Liver (tissue), 9 donors: ENCODE results near the gene FAIM2. TPM values are rescaled to one million over a fixed set of nuclear protein-coding genes. Genes with fewer than 3 reads are reported as not detected.

Source experiments
- DNase-seq: peaks from one replicate; pipeline ENCODE4 v3.0.0-alpha.2; 2017; ENCODE audit warnings: low spot score
- H3K27ac ChIP-seq, 2 donors: one replicate each; pipeline ENCODE4 v1.7.0; 2013; ENCODE audit warnings: inconsistent platforms in 2 of 2, low read length in 2 of 2, control low read depth in 1 of 2, low read depth in 1 of 2, mild to moderate bottlenecking in 1 of 2
- H3K27me3 ChIP-seq, 4 donors: one replicate each; pipeline versions ENCODE4 v1.6.1 to v1.7.0; 2013; ENCODE audit warnings: low read length in 3 of 4, inconsistent platforms in 1 of 4, mild to moderate bottlenecking in 1 of 4, moderate library complexity in 1 of 4; ENCODE audit not compliant: control insufficient read depth in 4 of 4, insufficient read depth in 4 of 4
- H3K36me3 ChIP-seq, 4 donors: one replicate each; pipeline versions ENCODE4 v1.6.1 to v1.7.0; 2013; ENCODE audit warnings: low read length in 3 of 4, mild to moderate bottlenecking in 3 of 4, low read depth in 1 of 4, moderate library complexity in 1 of 4; ENCODE audit not compliant: control insufficient read depth in 4 of 4, insufficient read depth in 3 of 4
- H3K4me1 ChIP-seq, 4 donors: one replicate each; pipeline versions ENCODE4 v1.6.1 to v1.7.0; 2013; ENCODE audit warnings: low read length in 3 of 4, mild to moderate bottlenecking in 3 of 4, moderate library complexity in 1 of 4; ENCODE audit not compliant: control insufficient read depth in 4 of 4, insufficient read depth in 4 of 4
- H3K4me3 ChIP-seq, 3 donors: one replicate each; pipeline versions ENCODE4 v1.6.1 to v1.7.0; 2013; ENCODE audit warnings: low read length in 3 of 3, control low read depth in 1 of 3, low read depth in 1 of 3, mild to moderate bottlenecking in 1 of 3
- H3K9ac ChIP-seq, 2 donors: one replicate each; pipeline ENCODE4 v1.7.0; 2013; ENCODE audit warnings: low read length in 2 of 2, mild to moderate bottlenecking in 2 of 2, moderate library complexity in 2 of 2, control low read depth in 1 of 2, low read depth in 1 of 2
- H3K9me3 ChIP-seq, 4 donors: one replicate each; pipeline versions ENCODE4 v1.6.1 to v1.7.0; 2013; ENCODE audit warnings: low read length in 3 of 4; ENCODE audit not compliant: control insufficient read depth in 4 of 4
- EGR1 ChIP-seq, 2 donors: IDR thresholded peaks; 2 replicates each; pipeline ENCODE4 v1.6.1; 2016 to 2018; ENCODE audit warnings: antibody characterized with exemption in 2 of 2, low read depth in 2 of 2
- FOXA1 ChIP-seq: IDR thresholded peaks from 2 replicates; pipeline ENCODE4 v1.6.1; 2016; ENCODE audit warnings: antibody characterized with exemption
- FOXA2 ChIP-seq: IDR thresholded peaks from 2 replicates; pipeline ENCODE4 v1.6.1; 2016; ENCODE audit warnings: antibody characterized with exemption
- GABPA ChIP-seq, 2 donors: IDR thresholded peaks in 1 of 2; conservative IDR thresholded peaks in 1 of 2; 2 replicates each; pipeline ENCODE4 v1.6.1; 2016; ENCODE audit warnings: antibody characterized with exemption in 2 of 2, mild to moderate bottlenecking in 1 of 2, moderate library complexity in 1 of 2
- HNF4A ChIP-seq, 2 donors: conservative IDR thresholded peaks; 2 replicates each; pipeline ENCODE4 v1.6.1; 2016; ENCODE audit warnings: antibody characterized with exemption in 2 of 2, mild to moderate bottlenecking in 2 of 2
- HNF4G ChIP-seq: IDR thresholded peaks from 2 replicates; pipeline ENCODE4 v1.6.1; 2016; ENCODE audit warnings: antibody characterized with exemption
- JUND ChIP-seq, 2 donors: IDR thresholded peaks; 2 replicates each; pipeline ENCODE4 v1.6.1; 2016; ENCODE audit warnings: antibody characterized with exemption in 2 of 2
- NR2F2 ChIP-seq: IDR thresholded peaks from 2 replicates; pipeline ENCODE4 v1.6.1; 2016; ENCODE audit warnings: antibody characterized with exemption
- RAD21 ChIP-seq, 2 donors: IDR thresholded peaks; 2 replicates each; pipeline ENCODE4 v1.6.1; 2016; ENCODE audit warnings: antibody characterized with exemption in 2 of 2, mild to moderate bottlenecking in 2 of 2
- REST ChIP-seq: IDR thresholded peaks from 2 replicates; pipeline ENCODE4 v1.6.1; 2016; ENCODE audit warnings: antibody characterized with exemption, mild to moderate bottlenecking
- RXRA ChIP-seq, 2 donors: IDR thresholded peaks; 2 replicates each; pipeline ENCODE4 v1.6.1; 2017 to 2018; ENCODE audit warnings: antibody characterized with exemption in 2 of 2, mild to moderate bottlenecking in 1 of 2
- SP1 ChIP-seq: IDR thresholded peaks from 2 replicates; pipeline ENCODE4 v1.6.1; 2018; ENCODE audit warnings: antibody characterized with exemption, mild to moderate bottlenecking
- WGBS: extraction: QIAGEN DNeasy Blood & Tissue Kit; methylation state at CpG from one replicate; pipeline ENCODE4 v1.1.7; 2013; 5-methylcytosine and 5-hydroxymethylcytosine counted together
- polyA plus RNA-seq, 2 donors: library from polyadenylated mRNA; stranded (reverse) in 1 of 2; unstranded in 1 of 2; fragments of 200-250 nt in 1 of 2; fragments of >200 nt in 1 of 2; fragmentation: Nextera tagmentation in 1 of 2; extraction: Ambion mirVana in 1 of 2; gene quantifications; one replicate each; pipeline versions ENCODE4 v1.2.1 to v1.2.3, GENCODE V29; 2013 to 2015
- total RNA-seq, 2 donors: library from RNA; depleted of rRNA; stranded (reverse); fragments of >200 nt; gene quantifications; one replicate each; pipeline ENCODE4 v1.2.3, GENCODE V29; 2014
- TF ChIP-seq, protein P1 (sequence below): IDR thresholded peaks from 2 replicates; pipeline ENCODE4 v1.6.1; 2016; ENCODE audit warnings: antibody characterized with exemption
- TF ChIP-seq, protein P2 (sequence below): IDR thresholded peaks from 2 replicates; pipeline ENCODE4 v1.6.1; 2016; ENCODE audit warnings: antibody characterized with exemption
- TF ChIP-seq, protein P3 (sequence below): fragments of 150-350 bp; IDR thresholded peaks from 2 replicates; pipeline ENCODE4 v1.5.1; 2017; ENCODE audit warnings: improper control_type of control experiment, low read depth, low read length; ENCODE audit not compliant: missing input control
- donor health status: healthy.
- donor health status: healthy.
- donor health status: healthy.
- donor health status: healthy.
- donor health status: healthy.

The FAIM2 gene
- total and polyA plus RNA-seq, 4 donors, result 0.06 to 0.23 TPM; not detected in 2

DNA sequence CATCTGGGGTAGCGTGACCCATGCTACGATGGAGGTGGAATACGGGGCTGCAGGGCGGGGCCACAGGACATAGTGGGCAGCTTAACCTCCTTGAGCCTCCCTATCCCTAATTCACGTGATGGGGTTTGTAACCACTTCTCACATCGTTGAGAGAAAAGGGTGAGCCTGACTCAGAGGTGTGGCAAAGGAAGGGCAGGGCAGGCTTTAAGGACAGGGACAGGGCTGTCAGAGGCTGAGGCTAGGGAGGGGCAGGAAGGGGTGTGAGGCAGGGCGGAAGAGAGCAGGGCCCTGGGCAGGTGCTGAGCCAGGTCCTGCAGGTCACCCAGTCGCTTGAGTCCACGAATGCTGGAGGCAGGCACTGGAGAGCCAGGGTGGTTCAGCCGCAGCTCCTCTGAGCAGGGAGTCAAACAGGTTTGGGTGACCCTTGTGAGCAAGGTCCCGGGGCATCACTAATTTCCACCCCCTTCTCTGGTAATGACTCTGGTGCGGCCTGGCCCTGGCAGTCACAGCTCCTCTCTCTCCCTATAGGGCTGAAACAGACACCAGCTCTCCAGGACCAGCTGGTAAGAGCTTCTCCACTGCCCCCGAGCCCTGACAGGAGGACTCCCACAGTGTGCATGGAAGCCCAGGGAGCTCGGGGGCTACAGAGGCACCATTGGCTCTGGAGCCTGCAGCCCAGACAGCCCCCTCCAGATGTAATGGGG, 39.4 kb upstream of the FAIM2 start:
- WGBS, result 81% methylated on average over 14 of the region's 14 CpGs
- Histone ChIP-seq H3K27me3 (no peaks in the 10 kb centered on the region), H3K27ac (no peak overlapping the region)

More for the DNA sequence above, 39.4 kb upstream of the FAIM2 start:
- no peak overlapping the region for H3K9ac ChIP-seq
- TF ChIP-seq EGR1 (IDR thresholded peaks at IDR 0.05; ENCODE audit: low read depth in 2 of 2) (no peak), HNF4G (no peak), NR2F2 (no peak), GABPA (IDR thresholded peaks at IDR 0.05 in 1 of 2, conservative IDR thresholded peaks at IDR 0.05 in 1 of 2) (no peak), FOXA2 (no peak), RAD21 (IDR thresholded peaks at IDR 0.05) (no peak), REST (no peak), RXRA (IDR thresholded peaks at IDR 0.05) (no peak), FOXA1 (no peak), JUND (IDR thresholded peaks at IDR 0.05) (no peak), SP1 (no peak), HNF4A (conservative IDR thresholded peaks at IDR 0.05) (no peak)
- TF ChIP-seq, protein P1, sequence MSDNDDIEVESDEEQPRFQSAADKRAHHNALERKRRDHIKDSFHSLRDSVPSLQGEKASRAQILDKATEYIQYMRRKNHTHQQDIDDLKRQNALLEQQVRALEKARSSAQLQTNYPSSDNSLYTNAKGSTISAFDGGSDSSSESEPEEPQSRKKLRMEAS, result no peak
- TF ChIP-seq, protein P2, sequence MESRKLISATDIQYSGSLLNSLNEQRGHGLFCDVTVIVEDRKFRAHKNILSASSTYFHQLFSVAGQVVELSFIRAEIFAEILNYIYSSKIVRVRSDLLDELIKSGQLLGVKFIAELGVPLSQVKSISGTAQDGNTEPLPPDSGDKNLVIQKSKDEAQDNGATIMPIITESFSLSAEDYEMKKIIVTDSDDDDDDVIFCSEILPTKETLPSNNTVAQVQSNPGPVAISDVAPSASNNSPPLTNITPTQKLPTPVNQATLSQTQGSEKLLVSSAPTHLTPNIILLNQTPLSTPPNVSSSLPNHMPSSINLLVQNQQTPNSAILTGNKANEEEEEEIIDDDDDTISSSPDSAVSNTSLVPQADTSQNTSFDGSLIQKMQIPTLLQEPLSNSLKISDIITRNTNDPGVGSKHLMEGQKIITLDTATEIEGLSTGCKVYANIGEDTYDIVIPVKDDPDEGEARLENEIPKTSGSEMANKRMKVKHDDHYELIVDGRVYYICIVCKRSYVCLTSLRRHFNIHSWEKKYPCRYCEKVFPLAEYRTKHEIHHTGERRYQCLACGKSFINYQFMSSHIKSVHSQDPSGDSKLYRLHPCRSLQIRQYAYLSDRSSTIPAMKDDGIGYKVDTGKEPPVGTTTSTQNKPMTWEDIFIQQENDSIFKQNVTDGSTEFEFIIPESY, result no peak
- TF ChIP-seq, protein P3, sequence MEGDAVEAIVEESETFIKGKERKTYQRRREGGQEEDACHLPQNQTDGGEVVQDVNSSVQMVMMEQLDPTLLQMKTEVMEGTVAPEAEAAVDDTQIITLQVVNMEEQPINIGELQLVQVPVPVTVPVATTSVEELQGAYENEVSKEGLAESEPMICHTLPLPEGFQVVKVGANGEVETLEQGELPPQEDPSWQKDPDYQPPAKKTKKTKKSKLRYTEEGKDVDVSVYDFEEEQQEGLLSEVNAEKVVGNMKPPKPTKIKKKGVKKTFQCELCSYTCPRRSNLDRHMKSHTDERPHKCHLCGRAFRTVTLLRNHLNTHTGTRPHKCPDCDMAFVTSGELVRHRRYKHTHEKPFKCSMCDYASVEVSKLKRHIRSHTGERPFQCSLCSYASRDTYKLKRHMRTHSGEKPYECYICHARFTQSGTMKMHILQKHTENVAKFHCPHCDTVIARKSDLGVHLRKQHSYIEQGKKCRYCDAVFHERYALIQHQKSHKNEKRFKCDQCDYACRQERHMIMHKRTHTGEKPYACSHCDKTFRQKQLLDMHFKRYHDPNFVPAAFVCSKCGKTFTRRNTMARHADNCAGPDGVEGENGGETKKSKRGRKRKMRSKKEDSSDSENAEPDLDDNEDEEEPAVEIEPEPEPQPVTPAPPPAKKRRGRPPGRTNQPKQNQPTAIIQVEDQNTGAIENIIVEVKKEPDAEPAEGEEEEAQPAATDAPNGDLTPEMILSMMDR, result no peak
- no peaks in the 10 kb centered on the region for H3K9me3 ChIP-seq
- no peaks in the 10 kb centered on the region for H3K36me3 ChIP-seq
- H3K4me3 ChIP-seq, result no peak overlapping the region
- DNase-seq, result no peak
- peaks cover 0 to 3% (median 0%) of the 10 kb centered on the region in 4 donors for H3K4me1 ChIP-seq
